Left renal pelvis (tissue), 4 donors: ENCODE data around the gene CIITA. TPM values are rescaled to one million over a fixed set of nuclear protein-coding genes. Genes with fewer than 3 reads are reported as not detected.
A peak's percentile ranks its signal among the peaks of the same experiment; 100 is the strongest.
"Not testable (repeated sequence)": the region's sequence is repeated elsewhere in the genome, so short reads cannot be mapped to it uniquely, and the experiment has no call there.

ENCODE experiments used
- DNase-seq, 4 donors: peaks; one replicate each; pipeline ENCODE4 v3.0.0-alpha.2; 2013; ENCODE audit warnings: low read depth in 4 of 4, low spot score in 3 of 4
- polyA plus RNA-seq, 4 donors: library from polyadenylated mRNA; unstranded; fragments of 120-200 nt; gene quantifications; one replicate each; pipeline ENCODE4 v1.2.1, GENCODE V29; 2013; ENCODE audit not compliant: insufficient read length in 4 of 4

The CIITA gene
- polyA plus RNA-seq, 4 donors = 2.3 to 6.7 (median 5.6) TPM

- DNase-seq = no peak
Observed at GRCh38 chr16:10933865-10934264, 56.9 kb downstream of the CIITA start.

- no peak for DNase-seq
Observed at GRCh38 chr16:10934325-10935107, 57.5 kb downstream of the CIITA start.

GRCh38 chr16:10935226-10935915, 58.4 kb downstream of the CIITA start:
- no peak for DNase-seq

- DNase-seq = no peak
Observed at GRCh38 chr16:10936272-10936984, 59.4 kb downstream of the CIITA start.

GRCh38 chr16:10937068-10937859, 60.3 kb downstream of the CIITA start:
- DNase-seq = no peak

GRCh38 chr16:10938321-10938720, 61.3 kb downstream of the CIITA start:
- DNase-seq = no peak

- DNase-seq = no peak
Observed at GRCh38 chr16:10938796-10939648, 62.0 kb downstream of the CIITA start.

GRCh38 chr16:10939649-10940234, 62.7 kb downstream of the CIITA start:
- no peak for DNase-seq

- DNase-seq = no peak
Observed at GRCh38 chr16:10940501-10941079, 63.6 kb downstream of the CIITA start.

- no peak for DNase-seq
Observed at GRCh38 chr16:10941127-10941933, 64.3 kb downstream of the CIITA start.

GRCh38 chr16:10941935-10942351, 64.9 kb downstream of the CIITA start:
- not testable (repeated sequence) for DNase-seq

- peak; percentile 77 to 86 (median 82) for DNase-seq
Observed at GRCh38 chr16:10942352-10943063, 65.5 kb downstream of the CIITA start, which contains the start of gene DEXI. DEXI (minus strand) TSS chr16:10942468; CDS start chr16:10942005, 463 bp downstream.

- no peak for DNase-seq
Observed at GRCh38 chr16:10943064-10943353, 66.0 kb downstream of the CIITA start.

- DNase-seq = peak; percentile 83 to 90 (median 88)
Observed at GRCh38 chr16:10944249-10945064, 67.5 kb downstream of the CIITA start, which contains the start of gene CLEC16A. CLEC16A (plus strand) TSS chr16:10944564; CDS start chr16:10944718, 154 bp downstream.

- no peak for DNase-seq
Observed at GRCh38 chr16:10945065-10945787, 68.2 kb downstream of the CIITA start.

- no peak for DNase-seq
Observed at GRCh38 chr16:10946308-10946707, 69.3 kb downstream of the CIITA start.
